ENCODE measurements around the gene VAV2.

DNA sequence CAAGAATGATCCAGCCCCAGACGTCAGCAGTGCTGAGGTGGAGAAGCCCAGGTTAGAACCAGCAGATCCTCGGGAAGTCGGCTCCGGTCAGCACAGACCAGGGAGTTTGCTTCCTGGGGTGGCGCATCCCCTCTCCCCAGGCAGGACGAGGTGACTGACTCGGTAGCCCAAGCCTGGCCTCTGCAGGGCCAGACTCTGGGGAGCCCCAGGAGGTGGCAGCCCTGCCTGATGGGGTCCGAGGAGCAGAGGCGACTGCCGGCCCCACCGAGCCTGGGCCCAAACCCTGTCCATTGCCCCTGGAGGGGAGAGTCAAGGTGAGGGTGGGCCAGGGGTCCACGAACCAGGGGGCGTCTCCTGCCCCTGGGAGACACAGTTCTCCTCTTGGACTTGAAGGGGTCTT is 201.1 kb downstream of the VAV2 start:
- TF ChIP-seq RXRA (IDR thresholded peaks at IDR 0.05) = no peak
- TF ChIP-seq, protein P1, sequence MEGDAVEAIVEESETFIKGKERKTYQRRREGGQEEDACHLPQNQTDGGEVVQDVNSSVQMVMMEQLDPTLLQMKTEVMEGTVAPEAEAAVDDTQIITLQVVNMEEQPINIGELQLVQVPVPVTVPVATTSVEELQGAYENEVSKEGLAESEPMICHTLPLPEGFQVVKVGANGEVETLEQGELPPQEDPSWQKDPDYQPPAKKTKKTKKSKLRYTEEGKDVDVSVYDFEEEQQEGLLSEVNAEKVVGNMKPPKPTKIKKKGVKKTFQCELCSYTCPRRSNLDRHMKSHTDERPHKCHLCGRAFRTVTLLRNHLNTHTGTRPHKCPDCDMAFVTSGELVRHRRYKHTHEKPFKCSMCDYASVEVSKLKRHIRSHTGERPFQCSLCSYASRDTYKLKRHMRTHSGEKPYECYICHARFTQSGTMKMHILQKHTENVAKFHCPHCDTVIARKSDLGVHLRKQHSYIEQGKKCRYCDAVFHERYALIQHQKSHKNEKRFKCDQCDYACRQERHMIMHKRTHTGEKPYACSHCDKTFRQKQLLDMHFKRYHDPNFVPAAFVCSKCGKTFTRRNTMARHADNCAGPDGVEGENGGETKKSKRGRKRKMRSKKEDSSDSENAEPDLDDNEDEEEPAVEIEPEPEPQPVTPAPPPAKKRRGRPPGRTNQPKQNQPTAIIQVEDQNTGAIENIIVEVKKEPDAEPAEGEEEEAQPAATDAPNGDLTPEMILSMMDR (IDR thresholded peaks at IDR 0.05; ENCODE audit: low read depth, low read length, missing input control) = no peak
- no peak for TF ChIP-seq TAF1 (conservative IDR thresholded peaks at IDR 0.05)
- no peak for TF ChIP-seq YY1 (IDR thresholded peaks at IDR 0.05)
- no peak for TF ChIP-seq RAD21 (IDR thresholded peaks at IDR 0.05)
- TF ChIP-seq, protein P2, sequence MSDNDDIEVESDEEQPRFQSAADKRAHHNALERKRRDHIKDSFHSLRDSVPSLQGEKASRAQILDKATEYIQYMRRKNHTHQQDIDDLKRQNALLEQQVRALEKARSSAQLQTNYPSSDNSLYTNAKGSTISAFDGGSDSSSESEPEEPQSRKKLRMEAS (IDR thresholded peaks at IDR 0.05) = no peak
- TF ChIP-seq, protein P3, sequence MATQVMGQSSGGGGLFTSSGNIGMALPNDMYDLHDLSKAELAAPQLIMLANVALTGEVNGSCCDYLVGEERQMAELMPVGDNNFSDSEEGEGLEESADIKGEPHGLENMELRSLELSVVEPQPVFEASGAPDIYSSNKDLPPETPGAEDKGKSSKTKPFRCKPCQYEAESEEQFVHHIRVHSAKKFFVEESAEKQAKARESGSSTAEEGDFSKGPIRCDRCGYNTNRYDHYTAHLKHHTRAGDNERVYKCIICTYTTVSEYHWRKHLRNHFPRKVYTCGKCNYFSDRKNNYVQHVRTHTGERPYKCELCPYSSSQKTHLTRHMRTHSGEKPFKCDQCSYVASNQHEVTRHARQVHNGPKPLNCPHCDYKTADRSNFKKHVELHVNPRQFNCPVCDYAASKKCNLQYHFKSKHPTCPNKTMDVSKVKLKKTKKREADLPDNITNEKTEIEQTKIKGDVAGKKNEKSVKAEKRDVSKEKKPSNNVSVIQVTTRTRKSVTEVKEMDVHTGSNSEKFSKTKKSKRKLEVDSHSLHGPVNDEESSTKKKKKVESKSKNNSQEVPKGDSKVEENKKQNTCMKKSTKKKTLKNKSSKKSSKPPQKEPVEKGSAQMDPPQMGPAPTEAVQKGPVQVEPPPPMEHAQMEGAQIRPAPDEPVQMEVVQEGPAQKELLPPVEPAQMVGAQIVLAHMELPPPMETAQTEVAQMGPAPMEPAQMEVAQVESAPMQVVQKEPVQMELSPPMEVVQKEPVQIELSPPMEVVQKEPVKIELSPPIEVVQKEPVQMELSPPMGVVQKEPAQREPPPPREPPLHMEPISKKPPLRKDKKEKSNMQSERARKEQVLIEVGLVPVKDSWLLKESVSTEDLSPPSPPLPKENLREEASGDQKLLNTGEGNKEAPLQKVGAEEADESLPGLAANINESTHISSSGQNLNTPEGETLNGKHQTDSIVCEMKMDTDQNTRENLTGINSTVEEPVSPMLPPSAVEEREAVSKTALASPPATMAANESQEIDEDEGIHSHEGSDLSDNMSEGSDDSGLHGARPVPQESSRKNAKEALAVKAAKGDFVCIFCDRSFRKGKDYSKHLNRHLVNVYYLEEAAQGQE (IDR thresholded peaks at IDR 0.05) = no peak
- TF ChIP-seq JUND (IDR thresholded peaks at IDR 0.05) = no peak
- TF ChIP-seq NR2F2 (IDR thresholded peaks at IDR 0.05) = no peak
- no peak for TF ChIP-seq FOXA1 (IDR thresholded peaks at IDR 0.05)
- TF ChIP-seq EGR1 (IDR thresholded peaks at IDR 0.05; ENCODE audit: low read depth in 2 of 2) = no peak
- no peak for TF ChIP-seq HNF4G (IDR thresholded peaks at IDR 0.05)
- TF ChIP-seq, protein P4, sequence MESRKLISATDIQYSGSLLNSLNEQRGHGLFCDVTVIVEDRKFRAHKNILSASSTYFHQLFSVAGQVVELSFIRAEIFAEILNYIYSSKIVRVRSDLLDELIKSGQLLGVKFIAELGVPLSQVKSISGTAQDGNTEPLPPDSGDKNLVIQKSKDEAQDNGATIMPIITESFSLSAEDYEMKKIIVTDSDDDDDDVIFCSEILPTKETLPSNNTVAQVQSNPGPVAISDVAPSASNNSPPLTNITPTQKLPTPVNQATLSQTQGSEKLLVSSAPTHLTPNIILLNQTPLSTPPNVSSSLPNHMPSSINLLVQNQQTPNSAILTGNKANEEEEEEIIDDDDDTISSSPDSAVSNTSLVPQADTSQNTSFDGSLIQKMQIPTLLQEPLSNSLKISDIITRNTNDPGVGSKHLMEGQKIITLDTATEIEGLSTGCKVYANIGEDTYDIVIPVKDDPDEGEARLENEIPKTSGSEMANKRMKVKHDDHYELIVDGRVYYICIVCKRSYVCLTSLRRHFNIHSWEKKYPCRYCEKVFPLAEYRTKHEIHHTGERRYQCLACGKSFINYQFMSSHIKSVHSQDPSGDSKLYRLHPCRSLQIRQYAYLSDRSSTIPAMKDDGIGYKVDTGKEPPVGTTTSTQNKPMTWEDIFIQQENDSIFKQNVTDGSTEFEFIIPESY (IDR thresholded peaks at IDR 0.05) = no peak
